Spleen (tissue), 11 donors: ENCODE results near the gene DENND1A. TPM values are rescaled to one million over a fixed set of nuclear protein-coding genes. Genes with fewer than 3 reads are reported as not detected.
"Not testable (repeated sequence)": the region's sequence is repeated elsewhere in the genome, so short reads cannot be mapped to it uniquely, and the experiment has no call there.

Experiments
- DNase-seq: peaks from one replicate; pipeline ENCODE4 v3.0.0-alpha.2; 2020
- H3K27ac ChIP-seq, 8 donors: fragments of 200-600 bp; sonication (generic) in 7 of 8; 1 replicate in 4 of 8; 2 replicates in 4 of 8; pipeline versions ENCODE4 v1.5.0 to v1.8.0; 2016 to 2021; ENCODE audit warnings: inconsistent platforms in 4 of 8, mild to moderate bottlenecking in 4 of 8, moderate library complexity in 1 of 8
- H3K27me3 ChIP-seq, 7 donors: fragments of 200-600 bp; sonication (generic) in 6 of 7; replicated peaks in 1 of 7; 1 replicate in 4 of 7; 2 replicates in 3 of 7; pipeline versions ENCODE4 v1.5.0 to v1.8.0; 2016 to 2021; ENCODE audit warnings: inconsistent platforms in 3 of 7, mild to moderate bottlenecking in 1 of 7
- H3K36me3 ChIP-seq, 6 donors: fragments of 200-600 bp; sonication (generic) in 5 of 6; 1 replicate in 4 of 6; 2 replicates in 2 of 6; pipeline versions ENCODE4 v1.5.0 to v1.8.0; 2016 to 2021; ENCODE audit warnings: inconsistent platforms in 2 of 6
- H3K4me1 ChIP-seq, 6 donors: fragments of 200-600 bp; sonication (generic) in 5 of 6; 1 replicate in 3 of 6; 2 replicates in 3 of 6; pipeline versions ENCODE4 v1.5.0 to v1.8.0; 2016 to 2021; ENCODE audit warnings: inconsistent platforms in 3 of 6
- H3K4me3 ChIP-seq, 8 donors: fragments of 200-600 bp; sonication (generic) in 7 of 8; 1 replicate in 4 of 8; 2 replicates in 4 of 8; pipeline versions ENCODE4 v1.5.0 to v1.8.0; 2016 to 2021; ENCODE audit warnings: inconsistent platforms in 4 of 8, mild to moderate bottlenecking in 4 of 8, moderate library complexity in 2 of 8
- H3K9me3 ChIP-seq, 8 donors: fragments of 200-600 bp; sonication (generic) in 7 of 8; 1 replicate in 4 of 8; 2 replicates in 4 of 8; pipeline versions ENCODE4 v1.5.0 to v1.8.0; 2016 to 2021; ENCODE audit warnings: inconsistent platforms in 4 of 8
- CTCF ChIP-seq, 11 experiments: fragments of 200-600 bp in 7 of 11; fragments of 450-650 bp in 4 of 11; sonication (generic) in 4 of 11; IDR thresholded peaks in 8 of 11; conservative IDR thresholded peaks in 3 of 11; 1 replicate in 7 of 11; 2 replicates in 4 of 11; pipeline versions ENCODE4 v1.4.0 to v1.8.0; 2016 to 2021; ENCODE audit warnings: antibody characterized with exemption in 11 of 11, inconsistent platforms in 4 of 11, mild to moderate bottlenecking in 1 of 11
- POLR2A ChIP-seq, 3 donors: fragments of 450-650 bp; IDR thresholded peaks; one replicate each; pipeline ENCODE4 v1.5.1; 2017; ENCODE audit warnings: antibody characterized with exemption in 3 of 3, mild to moderate bottlenecking in 1 of 3
- POLR2AphosphoS5 ChIP-seq, 3 donors: sonication (generic); formaldehyde crosslinking; IDR thresholded peaks; one replicate each; pipeline ENCODE4 v1.5.1; 2017; ENCODE audit warnings: antibody characterized with exemption in 3 of 3
- WGBS, 5 donors: extraction: QIAGEN DNeasy Blood & Tissue Kit in 3 of 5; methylation state at CpG; one replicate each; pipeline versions ENCODE4 v1.1.5 to v1.1.7; 2013 to 2018; 5-methylcytosine and 5-hydroxymethylcytosine counted together
- intact Hi-C: fragments of 100-400 bp; cut with DNase I; formaldehyde crosslinking; loops from one replicate; pipeline ENCODE4 v1.15.0; 2023; ENCODE audit warnings: low total_unique reads
- polyA plus RNA-seq, 3 donors: library from polyadenylated mRNA; stranded (reverse); fragments of 200-250 nt; gene quantifications; one replicate each; pipeline ENCODE4 v1.2.1, GENCODE V29; 2013
- total RNA-seq, 7 donors: library from RNA; depleted of rRNA in 3 of 7; stranded (reverse); fragments of >200 nt in 3 of 7; fragmentation: NEBNext Ultra II Directional in 4 of 7; extraction: Animal tissue kit (Norgen Biotek cat#: 25700) in 4 of 7; gene quantifications; one replicate each; pipeline versions ENCODE4 v1.1.0 to v1.2.1, GENCODE V29; 2016 to 2021
- donor health status: healthy with polysubstance abuse.
- donor health status: DM: no; HTN: no; CAD: no; lungs with moderate emphysema.
- donor health status: DM: no; HTN: no; CAD: no.
- donor health status: Bipolar disorder and iron deficiency.
- donor health status: healthy.
- donor health status: DM: no; HTN: no; CAD: no.
- donor health status: DM: yes; HTN: yes; CAD: no.

The DENND1A gene
- total and polyA plus RNA-seq, 10 donors: 5.4 to 59.3 (median 48.8) TPM

DNA sequence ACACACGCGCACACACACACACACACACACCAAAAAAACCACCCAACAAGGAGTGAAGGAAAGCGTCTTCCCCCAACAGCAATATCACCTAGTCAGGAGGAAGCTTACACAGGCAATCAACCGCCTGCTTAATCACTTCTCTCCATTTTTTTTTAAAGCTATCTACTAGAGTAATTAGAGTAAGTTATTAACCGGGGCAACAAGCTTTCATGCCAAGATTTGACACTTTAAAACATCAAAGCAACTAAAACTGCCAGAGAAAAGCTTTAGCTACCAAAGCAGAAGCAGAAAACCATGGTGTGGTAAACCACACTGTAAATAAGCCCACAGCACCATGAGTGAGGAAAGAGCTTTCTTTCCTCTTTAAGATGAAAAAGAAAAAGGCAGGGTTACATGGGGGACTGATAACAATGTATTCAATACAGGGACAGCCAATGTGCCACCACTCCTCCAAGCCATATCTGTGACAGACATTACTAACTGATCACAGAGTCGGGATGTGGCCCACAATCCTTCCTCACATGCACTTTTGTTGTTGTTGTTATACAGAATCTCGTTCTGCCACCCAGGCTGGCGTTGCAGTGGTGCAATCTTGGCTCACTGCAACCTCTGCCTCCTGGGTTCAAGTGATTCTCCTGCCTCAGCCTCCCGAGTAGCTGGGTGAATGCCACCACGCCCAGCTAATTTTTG, 291.8 kb downstream of the DENND1A start:
- TF ChIP-seq POLR2A (IDR thresholded peaks at IDR 0.05) (no peak), POLR2AphosphoS5 (IDR thresholded peaks at IDR 0.05) (no peak), CTCF (IDR thresholded peaks at IDR 0.05 in 8 of 11, conservative IDR thresholded peaks at IDR 0.05 in 3 of 11) (no peak)
- Histone ChIP-seq H3K27ac (peak overlapping the region in 3 of 8 donors; percentile 37 to 43 (median 42)), H3K4me3 (peak overlapping the region in 3 of 8 donors; percentile 6 to 54 (median 15)), H3K27me3 (no peaks in the 10 kb centered on the region), H3K36me3 (no peaks in the 10 kb centered on the region), H3K4me1 (peaks cover 5 to 61% (median 34%) of the 10 kb centered on the region in 6 donors), H3K9me3 (no peaks in the 10 kb centered on the region)
- intact Hi-C loops: no loop called here
- no peak for DNase-seq
- 22 to 40% (median 33%) methylated on average over 10 of the region's 10 CpGs for WGBS, 5 donors

DNA sequence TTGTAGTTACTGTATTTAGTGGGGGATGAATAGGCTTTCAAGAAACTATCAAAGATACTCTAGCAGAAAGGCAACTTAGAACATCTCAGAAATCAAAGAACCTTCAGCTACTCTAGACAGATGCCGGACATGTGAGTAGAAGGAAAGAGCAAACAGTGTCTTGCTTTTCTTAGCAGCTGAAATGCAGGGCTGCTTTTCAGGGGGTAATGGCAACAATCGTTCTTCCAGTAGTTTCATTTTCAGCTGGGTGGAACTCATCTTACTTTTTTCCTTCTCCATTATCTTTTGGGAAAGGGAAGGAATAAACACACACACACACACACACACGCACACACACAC, 292.4 kb downstream of the DENND1A start:
- Histone ChIP-seq H3K9me3 (no peaks in the 10 kb centered on the region), H3K4me1 (peaks cover 5 to 56% (median 28%) of the 10 kb centered on the region in 6 donors), H3K36me3 (no peaks in the 10 kb centered on the region), H3K27me3 (no peaks in the 10 kb centered on the region), H3K27ac (peak overlapping the region in 3 of 8 donors; percentile 37 to 43 (median 42)), H3K4me3 (peak overlapping the region in 3 of 8 donors; percentile 6 to 54 (median 15))
- DNase-seq: no peak
- intact Hi-C loops: no loop called here
- 2 to 15% (median 7%) methylated on average over 3 of the region's 3 CpGs for WGBS, 5 donors
- TF ChIP-seq CTCF (IDR thresholded peaks at IDR 0.05 in 8 of 11, conservative IDR thresholded peaks at IDR 0.05 in 3 of 11): no peak
- no peak for TF ChIP-seq POLR2AphosphoS5 (IDR thresholded peaks at IDR 0.05)
- no peak for TF ChIP-seq POLR2A (IDR thresholded peaks at IDR 0.05)

DNA sequence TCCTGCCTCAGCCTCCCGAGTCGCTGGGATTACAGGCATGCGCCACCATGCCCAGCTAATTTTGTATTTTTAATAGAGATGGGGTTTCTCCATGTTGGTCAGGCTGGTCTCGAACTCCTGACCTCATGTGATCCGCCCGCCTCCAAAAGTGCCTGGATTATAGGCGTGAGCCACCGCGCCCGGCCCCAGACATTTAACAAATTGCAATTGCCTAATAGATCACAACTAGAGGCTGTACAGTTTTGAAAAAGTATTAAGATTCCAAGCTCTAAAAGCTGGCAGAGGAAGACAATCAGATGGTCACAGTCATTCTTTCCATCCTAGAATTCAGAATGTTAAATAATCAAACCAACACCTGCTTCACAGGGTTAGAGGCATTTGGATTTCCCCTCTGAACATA, 293.1 kb downstream of the DENND1A start:
- H3K27ac ChIP-seq, intact Hi-C loops, H3K9me3 ChIP-seq, DNase-seq, H3K36me3 ChIP-seq, H3K4me3 ChIP-seq, H3K27me3 ChIP-seq: not testable (repeated sequence)
- whole genome bisulfite sequencing, 5 donors: 93 to 100% (median 96%) methylated on average over 10 of the region's 10 CpGs
- H3K4me1 ChIP-seq: peaks cover 5 to 48% (median 24%) of the 10 kb centered on the region in 6 donors

DNA sequence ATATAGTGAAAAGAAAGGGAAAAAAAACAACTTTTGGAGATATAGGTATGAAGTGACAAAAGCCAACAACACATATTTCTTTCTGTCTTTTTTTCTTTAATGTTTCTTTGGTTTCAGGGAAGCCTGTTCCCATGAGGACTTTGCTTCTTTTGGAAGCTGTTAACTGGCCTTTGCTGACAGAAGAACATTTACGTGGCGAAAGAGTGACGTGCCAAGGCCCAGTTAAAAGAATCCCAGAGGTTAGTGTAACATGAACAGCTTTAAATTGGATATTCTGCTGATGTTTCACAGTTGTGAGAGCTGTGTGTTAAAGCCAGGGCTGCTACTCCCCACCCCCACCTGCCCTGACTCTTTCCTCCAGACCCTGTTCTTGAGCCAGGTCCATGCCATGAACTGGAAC, 298.1 kb downstream of the DENND1A start:
- Histone ChIP-seq H3K9me3 (no peaks in the 10 kb centered on the region), H3K4me1 (peaks cover 0 to 16% (median 5%) of the 10 kb centered on the region in 6 donors), H3K4me3 (no peak overlapping the region), H3K27me3 (no peaks in the 10 kb centered on the region), H3K27ac (no peak overlapping the region), H3K36me3 (peaks cover 0 to 36% (median 23%) of the 10 kb centered on the region in 6 donors)
- TF ChIP-seq CTCF (IDR thresholded peaks at IDR 0.05 in 8 of 11, conservative IDR thresholded peaks at IDR 0.05 in 3 of 11) (no peak), POLR2AphosphoS5 (IDR thresholded peaks at IDR 0.05) (no peak), POLR2A (IDR thresholded peaks at IDR 0.05) (no peak)
- no peak for DNase-seq
- WGBS, 5 donors: 90 to 99% (median 95%) methylated on average over 3 of the region's 3 CpGs
- intact Hi-C loops: no loop called here
